GM21381 (cell line): ENCODE measurements around the gene SUSD6.
"Not testable (repeated sequence)": the region's sequence is repeated elsewhere in the genome, so short reads cannot be mapped to it uniquely, and the experiment has no call there.

ENCODE experiments used
- ATAC-seq: cut with Tn5 transposase; IDR thresholded peaks from one replicate; pipeline ENCODE4 v1.9.1; 2021; ENCODE audit warnings: mild to moderate bottlenecking, moderate library complexity; ENCODE audit not compliant: unreplicated experiment

Gene SUSD6

DNA sequence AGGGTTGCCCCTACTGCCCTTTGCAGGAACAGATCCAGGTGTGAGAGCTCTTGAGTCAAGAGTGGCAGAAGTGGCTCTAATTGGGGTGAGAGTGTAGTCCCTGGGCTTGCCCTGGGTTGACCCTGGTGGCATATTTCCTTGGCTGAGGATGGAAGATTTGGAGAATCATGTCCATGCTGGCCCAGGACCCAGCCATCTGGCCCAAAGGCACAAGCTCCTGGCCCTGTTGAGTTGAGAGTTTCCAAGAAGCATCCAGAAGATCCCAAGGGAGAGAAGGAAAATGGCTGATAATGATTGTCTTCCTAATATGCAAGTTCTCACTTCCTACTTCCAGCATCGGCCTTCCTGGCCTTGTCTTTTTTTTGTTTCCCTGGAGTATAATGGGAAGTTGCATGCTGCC lies 100.1 kb downstream of the SUSD6 start:
- no peak for ATAC-seq

DNA sequence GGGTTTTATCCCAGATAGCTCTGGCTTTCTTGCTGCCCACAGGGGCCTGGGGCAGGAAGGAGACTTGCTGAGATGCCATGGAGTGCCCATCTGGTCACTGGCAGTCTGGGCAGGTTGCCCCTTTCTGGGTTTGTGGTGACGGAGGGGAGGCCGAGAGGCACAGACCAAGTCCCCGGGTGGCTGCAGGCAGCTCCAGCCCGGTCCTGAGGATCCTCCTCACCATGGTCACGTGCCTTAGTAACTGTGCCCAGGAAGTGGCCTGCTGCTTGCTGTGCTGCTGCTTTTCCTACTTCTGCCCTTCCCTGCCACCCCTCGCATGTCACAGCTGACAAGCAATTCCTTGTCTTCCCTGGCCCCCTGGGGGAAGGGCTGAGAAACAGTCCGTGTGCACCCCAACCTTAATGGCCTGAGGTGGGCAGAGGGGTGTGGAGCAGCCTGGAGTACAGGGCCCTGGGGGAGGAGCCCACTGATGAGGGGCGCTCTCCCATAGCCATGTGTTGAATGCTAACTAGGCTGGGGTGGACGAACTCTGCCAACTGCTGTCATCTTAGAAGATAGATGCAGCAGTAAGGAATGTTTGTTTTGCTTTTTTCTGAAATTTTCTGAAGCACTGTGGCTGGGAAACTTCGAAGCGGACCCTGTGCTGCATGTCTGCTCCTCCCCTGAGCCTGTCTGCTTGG lies 100.6 kb downstream of the SUSD6 start:
- ATAC-seq = no peak

DNA sequence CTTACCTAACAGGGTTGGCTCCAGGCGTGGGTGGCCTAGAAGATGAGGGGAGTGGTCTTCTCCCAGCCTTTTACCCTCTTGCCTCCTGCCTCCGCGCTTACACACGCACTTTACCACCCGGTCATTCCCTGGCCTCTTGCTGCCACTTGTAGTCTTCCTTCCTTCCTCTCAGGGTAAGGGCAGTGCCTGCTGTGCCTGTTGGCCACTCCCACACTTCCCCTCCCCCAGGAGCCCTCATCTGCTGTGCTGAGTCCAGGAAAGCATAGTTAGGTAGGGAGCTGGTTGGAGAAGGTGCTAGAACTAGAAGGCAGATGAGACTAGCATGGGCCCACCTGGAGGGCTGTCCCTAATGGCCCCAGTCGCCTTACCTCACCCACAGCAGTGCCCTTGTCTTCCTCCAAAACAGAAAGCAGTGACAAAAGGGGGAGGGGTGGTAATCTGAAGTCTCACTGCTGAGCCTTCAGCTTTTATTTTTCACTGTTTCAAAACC lies 101.2 kb downstream of the SUSD6 start:
- no peak for ATAC-seq

DNA sequence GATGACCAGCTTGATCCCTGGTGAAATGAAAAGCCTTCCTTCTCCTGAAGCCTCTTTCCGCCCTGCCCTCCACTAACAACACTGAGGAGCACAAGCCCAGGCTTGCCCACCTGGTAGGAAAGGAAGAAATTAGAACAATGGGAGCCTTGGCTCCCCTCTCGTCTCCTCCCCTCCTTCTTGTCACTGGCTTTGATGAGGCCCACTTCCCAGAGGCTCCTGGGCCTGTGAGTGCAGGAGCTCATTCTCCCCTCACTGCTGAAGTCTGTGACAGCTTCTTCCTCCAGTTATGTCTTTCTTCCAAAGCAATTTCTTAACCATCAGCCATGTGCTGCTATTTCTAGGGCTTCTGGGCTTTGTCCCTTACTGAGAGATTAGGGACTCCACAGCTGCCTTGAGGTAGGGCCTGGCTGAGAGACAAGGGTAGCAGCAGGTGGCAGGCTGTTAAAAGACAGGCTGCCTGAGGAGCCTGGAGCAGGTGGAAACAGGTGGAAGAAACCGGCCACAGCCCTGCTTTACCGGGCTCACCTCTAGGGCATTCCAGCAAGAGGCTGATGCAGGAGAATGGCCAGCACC lies 101.9 kb downstream of the SUSD6 start:
- no peak for ATAC-seq

DNA sequence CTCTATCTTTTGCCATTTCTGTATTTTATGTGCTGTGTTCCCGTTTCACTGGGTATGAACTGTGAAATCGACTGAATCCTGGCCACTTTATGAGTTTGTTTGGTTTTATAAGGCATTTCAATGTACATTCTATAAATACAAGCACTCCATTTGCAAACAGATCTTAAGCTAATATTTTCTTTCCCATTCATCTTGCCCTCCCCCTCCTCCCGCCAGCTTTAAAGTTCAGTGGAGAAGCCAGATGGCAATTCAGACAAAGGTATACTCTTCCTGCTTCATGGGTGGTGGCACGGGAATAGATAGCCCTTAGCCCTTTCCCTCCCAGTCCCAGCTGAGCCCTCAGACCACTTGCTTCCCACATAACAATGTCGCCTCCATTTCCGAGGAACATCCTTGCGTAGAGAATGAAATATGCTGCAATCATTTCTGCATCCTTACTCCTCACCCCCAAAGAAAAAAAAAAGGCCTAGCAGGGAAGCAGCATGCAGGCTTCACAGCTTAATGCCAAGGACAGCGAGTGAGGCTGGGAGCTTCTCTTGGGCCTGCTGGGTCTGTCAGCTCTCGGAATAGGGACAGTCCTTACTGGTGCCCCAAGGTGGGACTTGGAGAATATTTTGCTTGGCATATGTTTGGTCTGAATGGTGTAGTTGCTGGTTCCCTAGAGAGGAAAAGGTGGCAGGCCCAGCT lies 102.7 kb downstream of the SUSD6 start:
- ATAC-seq = no peak

DNA sequence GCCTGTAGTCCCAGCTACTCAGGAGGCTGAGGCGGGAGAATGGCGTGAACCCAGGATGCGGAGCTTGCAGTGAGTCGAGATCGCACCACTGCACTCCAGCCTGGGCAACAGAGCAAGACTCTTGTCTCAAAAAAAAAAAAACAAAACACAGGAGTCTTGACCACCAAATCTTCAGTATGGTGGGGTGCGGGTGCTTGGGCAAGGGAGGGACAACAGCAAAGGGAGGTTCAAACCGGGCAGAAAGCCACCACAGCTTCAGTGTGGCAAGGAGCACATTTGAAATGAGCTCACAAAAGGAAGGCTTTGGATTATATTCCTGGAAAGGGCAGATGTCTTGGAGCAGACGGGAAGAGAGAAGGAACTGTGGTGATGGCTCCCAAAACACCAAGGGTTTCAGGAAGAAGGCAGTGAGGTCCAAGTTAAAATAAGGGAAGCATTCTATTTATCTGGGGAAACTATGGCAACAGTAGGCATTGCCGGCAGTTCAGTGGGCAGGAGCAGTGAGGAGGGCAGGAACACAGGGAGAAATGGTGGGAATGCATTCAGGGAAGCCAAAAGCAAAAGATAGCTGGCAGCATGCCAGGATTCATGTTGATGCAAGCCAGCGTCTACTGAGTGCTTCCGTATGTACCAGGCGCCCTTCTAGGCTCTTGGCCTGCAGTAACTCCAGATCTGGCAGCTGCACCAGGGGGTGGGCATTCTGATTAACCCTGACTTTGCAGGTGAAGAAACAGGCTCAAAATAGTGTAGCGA lies 104.5 kb downstream of the SUSD6 start:
- ATAC-seq = no peak

DNA sequence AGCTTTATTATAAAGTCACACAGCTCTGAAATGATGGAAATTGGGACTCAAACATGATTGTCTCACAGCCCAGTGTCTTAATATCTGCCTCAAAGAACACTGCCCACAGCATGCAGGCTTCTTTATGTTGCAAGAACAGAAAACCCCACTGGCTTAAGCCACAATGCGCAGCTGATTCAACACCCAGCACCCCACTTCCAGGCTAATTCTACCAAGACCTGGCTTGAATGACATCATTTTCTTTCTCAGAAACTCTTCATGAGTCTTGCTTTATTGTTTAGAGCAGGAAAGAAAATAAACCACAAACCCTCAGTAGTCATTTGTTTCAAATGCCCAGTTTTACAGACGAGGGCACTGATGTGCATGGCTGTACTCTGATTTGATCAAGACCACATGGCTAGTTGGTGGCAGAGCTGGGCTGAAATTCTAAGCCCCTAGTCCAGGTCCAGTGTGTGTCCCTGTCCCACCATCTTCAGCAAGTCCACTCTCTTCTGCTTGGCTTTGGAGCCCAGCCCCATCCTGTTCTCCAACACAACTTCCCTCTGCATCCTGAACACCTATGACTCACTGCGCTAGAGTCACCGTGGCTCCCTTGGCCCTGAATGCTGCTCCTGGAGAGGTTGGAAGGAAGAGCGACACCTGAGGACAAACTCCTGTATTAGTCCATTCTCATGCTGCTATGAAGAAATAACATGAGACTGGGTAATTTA lies 105.2 kb downstream of the SUSD6 start:
- ATAC-seq = no peak

DNA sequence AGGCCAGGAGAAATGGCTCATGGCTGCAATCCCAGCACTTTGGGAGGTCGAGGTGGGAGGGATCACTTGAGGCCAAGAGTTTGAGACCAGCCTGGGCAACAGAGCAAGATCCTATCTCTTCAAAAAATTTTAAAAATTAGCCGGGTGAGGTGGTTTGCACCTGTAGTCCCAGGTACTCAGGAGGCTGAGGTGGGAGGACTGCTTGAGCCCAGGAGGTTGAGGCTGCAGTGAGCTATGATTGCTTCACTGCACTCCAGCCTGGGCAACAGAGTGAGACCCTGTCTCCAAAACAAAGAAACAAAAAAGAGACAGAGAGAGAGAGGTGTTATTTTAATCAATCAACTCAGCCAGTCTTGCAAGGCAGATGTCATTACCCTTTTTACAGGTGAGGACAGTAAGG lies 107.2 kb downstream of the SUSD6 start:
- ATAC-seq = not testable (repeated sequence)

DNA sequence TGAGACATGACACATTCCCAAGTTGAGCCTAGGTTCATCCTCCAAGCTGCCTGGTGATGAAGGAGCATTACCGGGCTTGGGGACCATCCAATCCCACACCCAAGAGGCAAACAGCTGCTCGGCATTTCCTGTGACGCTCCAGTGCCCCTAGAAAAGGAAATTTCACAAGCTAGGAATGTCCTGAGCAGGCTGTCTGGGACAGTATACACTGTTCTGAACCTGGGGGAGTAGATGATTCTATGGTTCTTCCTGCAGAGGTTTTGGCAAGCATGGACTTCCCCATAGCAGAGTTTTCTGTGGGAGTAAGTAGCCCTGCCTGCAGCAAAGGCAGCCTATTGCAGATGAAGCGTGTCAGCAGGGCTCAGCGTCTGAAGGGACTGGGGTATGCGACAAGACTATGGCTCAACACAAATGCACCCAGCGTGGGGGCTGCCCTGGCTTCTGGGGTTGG lies 108.1 kb downstream of the SUSD6 start:
- ATAC-seq = no peak

DNA sequence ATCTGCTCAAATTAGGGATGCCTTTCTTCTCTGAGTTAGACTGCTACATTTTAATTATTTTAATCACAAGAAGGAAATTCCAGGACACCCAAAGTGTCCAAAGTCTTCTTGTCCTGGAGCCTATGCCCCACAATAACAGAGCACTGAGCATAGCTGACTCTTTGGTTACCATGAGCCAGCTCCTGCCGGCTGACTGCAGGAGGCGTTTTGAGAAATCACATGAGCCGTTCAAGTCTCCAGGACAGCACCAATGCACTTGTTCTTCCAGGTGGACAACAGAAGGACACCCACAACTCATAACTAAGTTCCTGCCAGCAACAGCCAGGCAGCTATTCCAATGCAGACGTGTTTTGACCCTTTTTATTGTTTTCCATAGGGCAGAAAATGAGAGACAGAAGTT lies 109.5 kb downstream of the SUSD6 start:
- ATAC-seq = no peak

DNA sequence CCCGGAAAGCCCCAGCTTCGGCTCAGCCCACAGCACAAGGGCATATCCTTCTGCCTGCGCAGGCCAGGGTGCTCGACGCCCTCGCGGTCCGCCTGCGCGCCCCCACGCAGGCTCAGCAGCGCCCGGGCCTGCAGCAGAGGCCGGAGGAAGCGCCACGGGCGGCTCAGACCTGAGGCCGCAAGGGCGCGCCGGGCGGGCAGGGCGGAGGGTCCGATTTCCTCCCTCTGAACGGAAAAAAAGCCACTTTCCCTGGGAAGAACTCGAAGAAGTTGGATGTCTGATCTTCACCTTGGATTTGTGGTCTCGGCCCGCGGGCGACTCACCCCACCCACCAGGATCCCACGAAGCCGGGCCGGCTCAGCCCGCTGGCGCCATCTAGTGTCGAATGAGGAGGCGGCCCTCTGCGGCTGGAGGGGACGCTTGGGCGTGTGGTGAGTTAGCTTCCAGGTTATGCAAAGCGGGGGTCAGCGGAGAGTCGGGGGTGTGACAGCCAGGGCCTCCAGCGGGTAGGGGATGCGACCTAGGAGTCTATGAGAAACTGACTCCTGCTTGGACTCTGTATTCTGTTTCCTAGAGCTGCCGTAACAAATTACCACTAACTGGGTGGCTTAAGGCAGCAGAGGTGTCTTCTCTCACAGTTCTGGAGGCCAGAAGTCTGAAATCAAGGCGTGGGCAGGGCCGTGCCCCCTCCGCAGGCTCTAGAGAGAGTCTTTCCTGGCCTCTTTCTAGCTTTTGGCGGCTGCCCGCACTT lies 115.5 kb downstream of the SUSD6 start:
- ATAC-seq = peak; percentile 85

DNA sequence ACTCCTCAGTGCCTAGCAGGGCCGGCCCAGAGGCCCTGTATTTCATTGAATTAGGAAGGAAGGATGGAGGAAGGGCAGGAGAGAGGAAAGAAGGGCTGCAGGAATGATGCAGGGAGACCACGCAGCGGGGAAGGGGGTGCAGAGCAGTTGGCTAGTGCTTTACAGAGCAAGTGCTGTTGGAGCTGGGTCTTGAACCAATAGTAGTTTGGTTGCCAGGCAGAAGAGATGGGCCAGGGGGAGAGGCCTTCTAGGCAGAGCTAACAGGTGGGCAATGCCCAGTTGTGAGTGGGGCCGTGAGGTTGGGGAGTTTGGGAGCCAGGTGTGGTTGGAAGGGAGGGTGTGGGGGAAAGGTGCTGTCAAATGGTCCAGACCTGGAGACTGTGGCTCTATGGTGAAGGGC lies 116.5 kb downstream of the SUSD6 start:
- ATAC-seq = no peak

DNA sequence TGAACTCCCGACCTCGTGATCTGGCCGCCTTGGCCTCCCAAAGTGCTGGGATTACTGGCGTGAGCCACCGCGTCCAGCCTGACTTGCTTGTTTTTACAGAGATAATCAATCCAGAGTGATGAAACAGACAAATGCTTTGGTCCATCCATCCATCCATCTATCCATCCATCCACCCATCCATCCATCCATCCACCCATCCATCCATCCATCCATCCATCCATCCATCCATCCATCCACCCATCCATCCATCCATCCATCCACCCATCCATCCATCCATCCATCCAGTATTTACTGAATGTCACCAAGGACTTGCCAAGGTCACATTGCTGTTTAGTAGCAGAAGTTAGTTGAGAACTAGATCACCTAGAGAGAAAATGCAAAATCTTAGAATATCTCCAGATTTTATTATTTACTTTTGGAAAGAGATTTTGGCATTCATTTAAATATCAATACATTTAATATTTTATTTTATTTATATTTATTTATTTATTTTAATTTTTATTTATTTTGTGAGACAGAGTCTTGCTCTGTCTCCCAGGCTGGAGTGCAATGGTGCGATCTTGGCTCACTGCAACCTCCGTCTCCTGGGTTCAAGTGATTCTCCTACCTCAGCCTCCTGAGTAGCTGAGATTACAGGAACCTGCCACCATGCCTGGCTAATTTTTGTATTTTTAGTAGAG lies 120.7 kb downstream of the SUSD6 start:
- not testable (repeated sequence) for ATAC-seq

DNA sequence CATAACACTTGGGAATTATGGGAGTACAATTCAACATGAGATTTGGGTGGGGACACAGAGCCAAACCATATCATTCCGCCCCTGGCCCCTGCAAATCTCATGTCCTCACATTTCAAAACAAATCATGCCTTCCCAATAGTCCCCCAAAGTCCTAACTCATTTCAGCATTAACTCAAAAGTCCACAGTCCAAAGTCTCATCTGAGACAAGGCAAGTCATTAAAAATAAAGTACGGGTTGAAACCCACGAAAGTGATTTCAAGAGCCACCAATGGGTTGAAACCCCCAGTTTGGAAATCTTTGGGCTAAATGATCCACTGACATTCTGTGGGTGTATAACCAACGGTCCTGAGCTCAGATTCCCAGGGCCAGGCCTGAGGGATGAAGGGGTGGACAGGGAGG lies 125.0 kb downstream of the SUSD6 start:
- not testable (repeated sequence) for ATAC-seq

DNA sequence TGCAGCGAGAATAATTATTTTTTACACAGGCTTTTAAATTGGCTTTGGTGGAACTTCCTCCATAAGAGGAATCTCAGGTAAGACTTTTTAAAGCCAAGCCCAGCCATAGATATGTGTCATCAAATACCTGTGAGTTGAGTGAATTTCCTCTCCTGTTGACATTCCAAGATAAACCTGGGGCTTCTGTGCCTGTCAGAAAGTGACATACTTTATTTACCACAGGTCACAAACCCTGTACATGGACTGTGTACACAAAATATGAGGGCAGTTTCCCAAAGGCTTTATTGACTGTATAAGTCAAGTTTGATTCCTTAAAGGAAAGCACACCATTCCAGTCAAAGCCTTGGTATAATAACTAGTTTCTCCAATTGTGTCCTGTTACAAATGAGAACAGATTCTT lies 129.7 kb downstream of the SUSD6 start:
- ATAC-seq = no peak

DNA sequence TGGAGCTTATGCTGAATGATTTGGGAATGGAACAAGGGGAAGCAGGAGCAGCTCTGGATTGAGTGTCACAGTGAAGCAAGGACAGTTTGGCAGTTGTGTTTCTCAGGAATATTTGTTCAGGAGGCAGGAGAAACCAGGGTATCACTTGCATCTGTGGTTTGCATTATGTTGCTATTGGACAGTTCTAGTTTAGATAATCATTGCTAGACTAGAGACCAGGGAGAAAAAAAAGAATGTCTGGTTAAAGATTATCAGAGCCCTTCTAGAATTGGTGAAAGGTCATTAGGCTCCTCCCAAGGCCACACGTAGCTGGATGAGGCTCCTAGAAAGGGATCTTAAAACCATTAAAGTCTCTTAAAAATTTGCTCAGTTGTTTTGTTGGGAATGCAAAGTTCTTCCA lies 138.6 kb downstream of the SUSD6 start:
- ATAC-seq = no peak

DNA sequence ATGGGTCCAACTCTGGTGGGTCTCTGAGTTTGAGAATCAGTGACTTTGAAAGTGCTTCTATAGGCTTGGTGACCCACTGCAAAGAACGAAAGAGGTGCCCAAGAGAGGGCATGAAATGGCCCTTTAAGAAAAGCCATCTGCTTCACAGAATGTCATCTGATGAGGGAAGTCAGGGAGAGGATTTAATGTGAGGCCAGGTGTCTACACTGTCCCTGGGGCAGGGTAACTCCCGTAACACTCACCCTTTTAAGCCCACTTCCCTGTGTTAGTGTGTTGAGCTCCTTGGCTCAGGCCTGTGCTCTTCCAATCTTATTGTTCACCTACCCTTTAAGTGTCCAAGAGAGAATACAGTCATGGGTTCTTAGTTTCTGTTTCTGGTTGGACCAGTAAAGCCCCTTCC lies 139.1 kb downstream of the SUSD6 start:
- no peak for ATAC-seq

DNA sequence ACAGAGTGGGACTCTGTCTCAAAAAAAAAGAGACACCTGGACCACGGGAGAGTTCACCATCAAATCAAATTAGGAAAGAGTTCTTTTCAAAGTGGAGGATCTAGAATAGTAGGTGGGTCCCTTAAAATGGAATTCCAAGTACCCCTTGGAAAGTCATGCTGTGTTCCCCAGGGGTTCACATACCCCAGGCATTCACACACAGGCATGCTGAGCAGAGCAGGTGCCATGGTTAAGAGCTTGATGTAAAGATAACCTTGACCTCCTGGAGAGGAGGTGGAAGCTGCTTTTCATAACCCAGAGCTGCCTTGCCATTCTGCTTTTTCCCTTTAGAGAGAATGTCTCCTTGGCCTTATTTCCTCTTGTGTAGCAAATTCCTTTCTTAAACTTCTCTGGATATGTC lies 141.4 kb downstream of the SUSD6 start:
- no peak for ATAC-seq

DNA sequence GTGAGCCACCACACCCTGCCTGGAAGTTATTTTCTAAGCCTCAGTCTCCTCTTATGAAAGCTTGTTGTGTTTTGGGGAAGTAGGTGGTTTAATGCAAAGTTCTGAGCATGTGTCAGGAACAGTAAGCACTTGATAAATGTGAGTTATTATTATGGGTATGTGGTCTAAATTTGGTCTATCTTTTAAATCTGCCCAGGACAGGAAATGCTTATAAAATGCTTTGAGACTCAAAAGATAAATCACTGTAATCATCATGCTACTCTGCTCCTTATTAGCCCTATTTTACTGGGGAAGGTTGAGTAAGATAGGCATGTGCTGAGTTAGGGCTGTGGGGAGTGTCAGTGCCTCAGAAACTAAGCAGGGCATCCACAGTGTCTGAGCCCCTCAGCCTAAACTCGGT lies 142.5 kb downstream of the SUSD6 start:
- no peak for ATAC-seq

DNA sequence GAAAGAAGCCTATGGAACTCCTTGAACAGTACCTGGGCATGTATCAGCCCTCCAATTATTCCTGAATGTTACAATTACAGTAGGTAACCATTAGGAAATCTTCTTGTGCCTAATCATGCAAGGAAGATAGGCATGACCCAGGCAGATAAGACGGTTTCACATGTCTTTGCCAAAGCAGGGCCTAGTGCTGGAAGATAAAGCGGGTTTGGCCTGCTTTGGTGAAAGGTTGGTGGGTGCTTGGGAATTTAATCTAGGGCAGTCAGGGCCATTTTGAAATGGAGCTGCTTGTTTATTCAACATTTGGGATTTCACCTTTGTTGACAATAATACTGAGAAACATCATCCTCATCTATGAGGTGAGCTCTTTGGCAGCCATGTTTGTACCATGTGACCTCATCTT lies 143.1 kb downstream of the SUSD6 start:
- ATAC-seq = no peak
